GM21723 (cell line): ENCODE results near the gene FAM131C.
"Not testable (repeated sequence)": the region's sequence is repeated elsewhere in the genome, so short reads cannot be mapped to it uniquely, and the experiment has no call there.

Source experiments
- ATAC-seq: cut with Tn5 transposase; IDR thresholded peaks from one replicate; pipeline ENCODE4 v1.9.1; 2021; ENCODE audit warnings: mild to moderate bottlenecking, moderate library complexity; ENCODE audit not compliant: unreplicated experiment

Gene FAM131C

DNA sequence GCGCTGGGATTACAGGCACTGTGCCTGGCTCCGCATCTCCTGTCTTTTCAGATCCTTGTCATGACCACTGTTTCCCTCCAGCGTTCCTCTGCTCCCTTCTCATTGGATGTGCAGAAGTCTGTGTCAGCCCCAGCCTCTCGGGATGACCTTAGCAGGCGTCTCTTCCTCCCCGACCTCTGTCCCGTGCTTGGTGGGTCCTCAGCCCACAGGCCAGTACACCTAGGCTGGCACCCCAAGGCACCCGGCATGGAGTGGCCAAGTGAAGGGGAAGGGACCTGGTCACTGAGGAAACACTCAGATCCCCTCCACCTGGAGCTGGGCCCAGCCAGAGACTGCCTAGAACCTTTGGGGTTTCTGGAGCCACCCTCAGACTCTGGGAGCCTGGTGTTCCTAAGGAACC lies 32.3 kb downstream of the FAM131C start:
- ATAC-seq = no peak

DNA sequence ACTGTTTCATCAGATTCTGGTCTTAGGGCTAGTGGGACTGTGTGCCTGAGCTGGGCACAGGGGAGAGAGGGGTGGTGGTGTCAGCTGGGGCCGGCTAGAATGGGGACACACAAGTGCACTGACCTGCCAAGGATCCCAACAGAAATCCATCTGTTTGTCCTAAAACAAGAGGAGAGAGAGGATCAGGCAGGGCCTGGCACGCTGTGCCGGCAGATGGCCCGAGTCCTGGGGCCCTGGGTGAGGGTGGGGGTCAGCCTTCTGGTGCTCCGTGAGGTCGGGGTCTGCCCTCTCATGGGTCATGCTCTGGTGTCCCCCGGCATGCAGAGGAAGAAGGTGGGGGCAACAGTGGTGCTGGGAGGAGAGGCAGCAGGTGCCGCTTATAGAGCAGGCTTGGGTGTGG lies 33.6 kb downstream of the FAM131C start:
- not testable (repeated sequence) for ATAC-seq

GRCh38 chr1:16038620-16038912 lies 34.9 kb downstream of the FAM131C start:
- ATAC-seq = no peak

GRCh38 chr1:16036461-16036860 lies 37.0 kb downstream of the FAM131C start:
- not testable (repeated sequence) for ATAC-seq

DNA sequence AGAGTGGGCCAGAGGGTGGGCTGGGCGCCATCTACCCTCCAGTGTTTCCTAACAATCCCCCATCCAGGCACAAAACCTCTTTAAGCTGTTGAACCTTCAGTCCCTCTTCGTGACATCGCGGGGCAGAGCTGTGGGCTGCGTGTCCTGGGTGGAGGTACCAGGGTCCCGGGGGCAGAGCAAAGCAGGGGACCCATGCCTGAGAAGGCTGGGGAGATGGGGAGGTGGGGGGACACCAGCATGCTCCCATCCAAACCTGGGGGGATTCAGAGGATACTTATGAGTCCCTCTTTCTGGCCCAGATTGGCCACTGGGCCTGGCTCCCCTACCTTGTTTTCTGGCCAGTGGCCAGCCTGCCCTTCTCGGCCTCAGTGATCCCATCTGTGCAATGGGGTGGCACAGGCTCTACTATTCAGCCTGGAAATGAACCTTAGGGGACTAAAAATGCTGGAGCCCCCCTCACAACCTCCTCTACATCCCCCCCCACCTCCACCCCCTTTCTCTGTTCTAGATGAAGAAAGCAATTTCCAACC lies 40.3 kb downstream of the FAM131C start:
- ATAC-seq = not testable (repeated sequence)

- ATAC-seq = peak; percentile 62
Observed at GRCh38 chr1:16032388-16033102, 40.9 kb downstream of the FAM131C start.

- no peak for ATAC-seq
Observed at GRCh38 chr1:16031551-16031950, 41.9 kb downstream of the FAM131C start.

GRCh38 chr1:16029288-16029687 lies 44.2 kb downstream of the FAM131C start:
- ATAC-seq = no peak

DNA sequence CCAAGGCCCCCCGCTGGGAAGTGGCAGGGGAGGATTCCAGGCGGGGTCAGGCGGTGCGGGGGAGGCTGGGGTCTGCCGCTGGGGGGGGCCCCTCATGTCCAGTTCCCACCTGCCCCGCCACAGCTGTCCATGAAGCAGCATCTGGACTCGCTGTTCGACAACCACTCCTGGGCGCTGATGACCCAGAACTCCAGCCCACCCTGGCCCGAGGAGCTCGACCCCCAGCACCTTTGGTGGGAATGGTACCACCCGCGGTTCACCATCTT lies 44.5 kb downstream of the FAM131C start:
- ATAC-seq = not testable (repeated sequence)

DNA sequence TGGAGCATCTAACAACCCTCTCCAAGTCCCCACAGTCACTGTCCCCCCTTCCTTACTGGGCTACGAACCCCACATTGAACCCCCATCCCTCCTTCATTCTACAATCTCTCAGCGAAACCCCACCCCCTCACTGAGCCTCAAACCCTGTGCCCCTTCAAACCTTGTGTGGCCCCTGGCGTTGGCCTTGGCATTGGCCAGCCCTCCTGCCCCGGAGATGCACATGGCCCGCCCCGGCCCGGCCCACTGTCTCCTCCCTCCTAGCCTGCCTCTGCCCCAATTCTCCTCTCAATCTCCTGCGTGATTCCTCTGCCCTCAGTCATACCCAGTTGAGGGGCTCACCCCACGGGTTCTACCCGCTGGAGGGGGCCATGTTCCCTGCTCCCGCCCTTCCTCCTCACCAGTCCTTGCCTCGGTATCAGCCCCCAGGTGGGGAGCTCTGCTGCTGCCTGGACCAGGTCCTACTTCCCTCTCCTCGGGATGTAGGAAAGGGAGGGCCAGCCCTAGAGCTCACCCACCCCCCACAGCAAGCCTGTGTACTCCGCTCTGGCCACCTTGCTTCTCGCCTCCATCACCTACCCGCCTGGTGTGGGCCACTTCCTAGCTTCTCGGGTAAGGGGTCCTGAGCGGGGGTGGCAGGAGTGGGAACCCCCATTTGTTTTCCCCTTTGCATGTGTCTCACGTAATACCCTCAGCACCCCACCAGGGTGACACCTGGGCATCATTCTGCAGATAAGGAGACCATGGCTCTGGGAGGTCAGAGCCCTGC lies 45.0 kb downstream of the FAM131C start:
- ATAC-seq = no peak

DNA sequence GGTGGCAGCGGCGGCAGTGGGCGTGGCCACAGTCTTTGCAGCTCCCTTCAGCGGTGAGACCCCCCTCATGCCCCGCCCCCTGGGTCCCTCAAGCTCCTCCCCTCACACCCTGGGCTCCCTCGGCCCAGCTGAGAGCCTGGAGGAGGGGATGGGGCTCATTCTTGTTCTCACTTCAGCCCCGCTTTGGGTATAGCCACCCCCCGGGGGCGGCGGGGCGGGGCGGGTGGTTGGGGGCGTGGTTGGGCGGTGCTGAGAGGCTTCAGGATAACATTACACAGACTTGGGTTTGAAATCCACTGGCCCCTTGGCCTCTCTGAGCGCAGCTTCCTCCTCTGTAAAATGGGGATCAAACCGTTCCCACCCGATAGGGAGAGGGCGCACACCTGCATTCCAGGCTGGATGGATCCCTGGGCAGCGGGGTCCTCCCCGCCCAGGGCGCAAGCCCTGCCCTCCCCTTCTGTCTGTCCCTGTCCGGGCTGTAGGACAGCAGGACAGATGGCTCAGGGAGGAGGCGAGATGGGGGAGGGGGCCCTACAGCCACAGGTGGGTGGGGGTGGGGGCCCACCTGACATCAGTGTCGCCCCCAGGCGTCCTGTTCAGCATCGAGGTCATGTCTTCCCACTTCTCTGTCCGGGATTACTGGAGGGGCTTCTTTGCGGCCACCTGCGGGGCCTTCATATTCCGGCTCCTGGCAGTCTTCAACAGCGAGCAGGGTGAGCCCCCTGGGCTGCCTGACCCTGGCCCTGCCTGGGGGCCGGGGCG lies 46.5 kb downstream of the FAM131C start:
- no peak for ATAC-seq

DNA sequence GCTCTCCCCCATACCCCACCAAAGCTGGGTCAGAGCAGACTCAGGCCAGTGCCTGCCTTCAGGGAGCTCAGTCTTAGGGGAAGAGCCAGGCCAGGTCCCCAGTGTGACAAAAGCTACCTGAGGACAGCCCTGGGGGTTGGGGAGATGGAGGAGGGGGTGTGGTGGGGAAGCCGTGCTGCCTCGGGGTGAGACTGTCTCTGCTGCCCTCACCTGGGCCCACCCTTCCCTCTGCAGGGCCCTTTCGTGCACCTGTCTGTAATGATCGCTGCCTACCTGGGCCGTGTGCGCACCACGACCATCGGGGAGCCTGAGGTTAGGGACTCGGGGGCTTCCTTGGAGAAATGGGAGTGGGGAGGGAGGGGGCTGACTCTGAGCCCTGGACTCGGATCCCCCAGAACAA lies 47.1 kb downstream of the FAM131C start:
- not testable (repeated sequence) for ATAC-seq

DNA sequence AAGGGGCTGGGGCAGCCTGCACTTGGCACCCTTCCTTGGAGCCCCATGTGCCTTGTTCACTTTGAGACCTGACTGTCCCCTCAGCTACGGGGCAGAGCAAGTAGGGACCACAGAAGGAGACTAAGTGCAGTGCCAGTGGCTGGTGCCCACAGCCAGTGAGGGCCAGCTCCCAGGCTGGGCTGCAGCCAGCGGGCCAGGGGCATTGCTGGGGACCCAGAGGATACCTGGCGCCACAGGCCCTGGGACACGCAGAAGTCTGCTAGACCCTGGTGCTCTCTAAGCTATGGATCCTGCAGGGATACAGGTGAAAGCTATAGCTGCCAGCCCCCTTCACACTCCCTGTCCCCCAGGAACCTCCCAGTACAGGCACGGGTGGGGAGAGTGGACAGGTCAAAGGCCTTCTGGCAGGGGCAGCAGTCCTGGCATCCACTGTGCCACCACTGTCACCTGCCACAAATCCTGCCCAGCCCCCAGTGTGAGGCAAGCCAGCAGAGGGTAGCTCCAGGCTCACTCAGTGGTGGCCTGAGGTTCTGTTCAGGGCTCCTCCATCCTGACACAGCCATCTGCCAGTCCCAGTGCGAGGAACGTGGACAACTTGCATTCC lies 50.3 kb downstream of the FAM131C start:
- ATAC-seq = no peak

- no peak for ATAC-seq
Observed at GRCh38 chr1:16022393-16022792, 51.1 kb downstream of the FAM131C start.

GRCh38 chr1:16021681-16022080 lies 51.8 kb downstream of the FAM131C start, which contains the start of gene CLCNKA:
Gene CLCNKA (plus strand): TSS chr1:16022036. CDS start chr1:16022620, 584 bp downstream.
- no peak for ATAC-seq

- ATAC-seq = not testable (repeated sequence)
Observed at GRCh38 chr1:16020878-16021277, 52.6 kb downstream of the FAM131C start.

DNA sequence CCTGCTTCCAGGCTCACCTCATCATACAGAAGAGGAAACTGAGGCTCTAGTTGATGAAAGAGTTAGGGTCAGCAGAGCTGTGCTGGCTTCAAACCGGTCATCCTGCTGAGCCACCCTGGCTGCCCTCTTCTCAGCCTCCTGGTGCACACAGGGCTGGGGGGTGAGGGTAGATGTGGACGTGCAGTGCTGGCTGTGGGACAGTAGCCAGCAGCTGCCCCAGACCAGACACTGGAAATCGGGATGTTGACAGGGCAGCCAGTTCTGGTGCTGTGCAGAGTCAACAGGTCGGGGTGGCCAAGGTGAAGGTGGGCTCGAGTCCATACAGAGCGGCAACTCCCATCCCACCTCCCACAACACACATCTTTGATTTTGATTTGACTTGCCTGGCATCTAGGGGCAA lies 53.1 kb downstream of the FAM131C start:
- no peak for ATAC-seq

GRCh38 chr1:16019644-16020277 lies 53.7 kb downstream of the FAM131C start:
- ATAC-seq = no peak

- no peak for ATAC-seq
Observed at GRCh38 chr1:16018749-16019643, 54.5 kb downstream of the FAM131C start.

- no peak for ATAC-seq
Observed at GRCh38 chr1:16018308-16018707, 55.1 kb downstream of the FAM131C start.
